A549 (cell line): ENCODE data around the gene KATNBL1. TPM values are rescaled to one million over a fixed set of nuclear protein-coding genes. Genes with fewer than 3 reads are reported as not detected.

Experiments used
- ATAC-seq, 2 experiments: fragments of 200-7000 bp in 1 of 2; fragments of >200 bp in 1 of 2; cut with Nextera tagmentation in 1 of 2; cut with Tn5 transposase in 1 of 2; 3 replicates each; pipeline versions ENCODE4 v1.8.0 to v1.9.1; 2018 to 2020; ENCODE audit warnings: mild to moderate bottlenecking in 1 of 2, moderate library complexity in 1 of 2
- CTCF ChIA-PET: fragments of 300-600 bp; sonication (Branson Sonifier 250); formaldehyde crosslinking; extraction: SDS; loops from one replicate; lab custom pipeline; 2021; ENCODE audit warnings: antibody characterized with exemption, inconsistent platforms; lab: Yijun Ruan, JAX
- POLR2A ChIA-PET: fragments of 350-600 bp; formaldehyde crosslinking; extraction: SDS; loops from one replicate; lab custom pipeline; 2021; ENCODE audit warnings: antibody characterized with exemption, inconsistent platforms; lab: Yijun Ruan, JAX
- DNase-seq, 2 experiments: peaks; one replicate each; pipeline versions ENCODE4 v3.0.0 to v3.0.0-alpha.2; 2011 to 2016; ENCODE audit warnings: low read depth in 1 of 2, low spot score in 1 of 2
- FAIRE-seq: peaks from 2 replicates; lab custom pipeline; 2011; peaks lifted over from hg19 to GRCh38; lab: Jason Lieb, UNC
- H3K27ac ChIP-seq, 2 experiments: fragments of >200 bp; sonication (Bioruptor Twin); formaldehyde crosslinking; 3 replicates each; pipeline ENCODE4 v1.5.1; 2016 to 2017
- H3K4me1 ChIP-seq: fragments of >200 bp; sonication (Bioruptor Twin); formaldehyde crosslinking; 3 replicates; pipeline ENCODE4 v1.6.1; 2016
- H3K4me2 ChIP-seq: fragments of >200 bp; sonication (Bioruptor Twin); formaldehyde crosslinking; 3 replicates; pipeline ENCODE4 v1.6.1; 2016
- H3K4me3 ChIP-seq: fragments of >200 bp; sonication (Bioruptor Twin); formaldehyde crosslinking; 3 replicates; pipeline ENCODE4 v1.5.1; 2016
- H3K9me3 ChIP-seq: fragments of >200 bp; sonication (Bioruptor Twin); formaldehyde crosslinking; 3 replicates; pipeline ENCODE4 v1.6.1; 2016
- BCL3 ChIP-seq: fragments of >200 bp; sonication (Bioruptor Twin); formaldehyde crosslinking; IDR thresholded peaks from 3 replicates; pipeline ENCODE4 v1.6.1; 2016
- BHLHE40 ChIP-seq: IDR thresholded peaks from 2 replicates; pipeline ENCODE4 v1.6.1; 2012; ENCODE audit warnings: low read depth, low read length, inconsistent platforms
- CBX2 ChIP-seq: fragments of 200-600 bp; sonication (generic); IDR thresholded peaks from 2 replicates; pipeline ENCODE4 v1.6.1; 2016; ENCODE audit warnings: low read depth, mild to moderate bottlenecking, borderline replicate concordance
- CEBPB ChIP-seq, 2 experiments: fragments of >200 bp in 1 of 2; sonication (Bioruptor Twin) in 1 of 2; formaldehyde crosslinking in 1 of 2; IDR thresholded peaks; 2 replicates each; pipeline ENCODE4 v1.6.1; 2012 to 2016
- CHD4 ChIP-seq: fragments of 200-600 bp; sonication (generic); IDR thresholded peaks from 2 replicates; pipeline ENCODE4 v1.6.1; 2016; ENCODE audit warnings: antibody characterized with exemption, mild to moderate bottlenecking, borderline replicate concordance
- CTCF ChIP-seq: fragments of >200 bp; sonication (Bioruptor Twin); formaldehyde crosslinking; IDR thresholded peaks from 3 replicates; pipeline ENCODE4 v1.5.1; 2016
- ESRRA ChIP-seq: fragments of 150-350 bp; IDR thresholded peaks from 2 replicates; pipeline ENCODE4 v1.6.1; 2014; ENCODE audit warnings: mild to moderate bottlenecking, low read length, borderline replicate concordance
- FOSL2 ChIP-seq, 2 experiments: fragments of 450-650 bp in 1 of 2; fragments of >200 bp in 1 of 2; sonication (Bioruptor Twin) in 1 of 2; formaldehyde crosslinking; IDR thresholded peaks; 2 replicates each; pipeline versions ENCODE4 v1.5.0 to v1.6.1; 2016 to 2020; ENCODE audit warnings: mild to moderate bottlenecking in 1 of 2, moderate library complexity in 1 of 2
- FOXS1 ChIP-seq: fragments of 250-450 bp; sonication (Bioruptor Pico); IDR thresholded peaks from 2 replicates; pipeline ENCODE4 v1.5.0; 2020; ENCODE audit warnings: mild to moderate bottlenecking, moderate library complexity
- HDAC2 ChIP-seq: fragments of 200-600 bp; sonication (generic); IDR thresholded peaks from 2 replicates; pipeline ENCODE4 v1.6.1; 2016
- HEYL ChIP-seq: fragments of 250-450 bp; sonication (Bioruptor Pico); IDR thresholded peaks from 2 replicates; pipeline ENCODE4 v1.8.0; 2021; ENCODE audit warnings: mild to moderate bottlenecking, moderate library complexity
- HMGXB4 ChIP-seq: fragments of 250-450 bp; sonication (Bioruptor Pico); IDR thresholded peaks from 2 replicates; pipeline ENCODE4 v1.5.0; 2021; ENCODE audit warnings: mild to moderate bottlenecking, moderate library complexity, borderline replicate concordance
- JUNB ChIP-seq: fragments of >200 bp; sonication (Bioruptor Twin); formaldehyde crosslinking; IDR thresholded peaks from 2 replicates; pipeline ENCODE4 v1.6.1; 2016
- KDM1A ChIP-seq: fragments of 200-600 bp; sonication (generic); IDR thresholded peaks from 2 replicates; pipeline ENCODE4 v1.6.1; 2016; ENCODE audit warnings: low read depth, mild to moderate bottlenecking
- MAFK ChIP-seq: fragments of 450-650 bp; IDR thresholded peaks from 2 replicates; pipeline ENCODE4 v1.6.1; 2014; ENCODE audit not compliant: partially characterized antibody
- MAX ChIP-seq: IDR thresholded peaks from 2 replicates; pipeline ENCODE4 v1.6.1; 2012
- NFE2L2 ChIP-seq: fragments of 150-350 bp; conservative IDR thresholded peaks from 2 replicates; pipeline ENCODE4 v1.6.1; 2014; ENCODE audit warnings: low read length
- NR3C1 ChIP-seq: fragments of >200 bp; sonication (Bioruptor Twin); formaldehyde crosslinking; IDR thresholded peaks from 3 replicates; pipeline ENCODE4 v1.6.1; 2017
- PHF8 ChIP-seq: fragments of 200-600 bp; sonication (generic); IDR thresholded peaks from 2 replicates; pipeline ENCODE4 v1.6.1; 2016; ENCODE audit warnings: low read depth, mild to moderate bottlenecking, antibody characterized with exemption, moderate library complexity, borderline replicate concordance
- POLR2A ChIP-seq: IDR thresholded peaks from 2 replicates; pipeline ENCODE4 v1.6.1; 2012; ENCODE audit warnings: mild to moderate bottlenecking, low read length
- RAD21 ChIP-seq, 2 experiments: fragments of >200 bp in 1 of 2; sonication (Bioruptor Twin) in 1 of 2; formaldehyde crosslinking in 1 of 2; IDR thresholded peaks in 1 of 2; conservative IDR thresholded peaks in 1 of 2; 2 replicates in 1 of 2; 3 replicates in 1 of 2; pipeline ENCODE4 v1.6.1; 2012 to 2018; ENCODE audit warnings: inconsistent platforms in 1 of 2
- RARB ChIP-seq: fragments of 250-450 bp; sonication (Bioruptor Pico); IDR thresholded peaks from 2 replicates; pipeline ENCODE4 v1.8.0; 2021; ENCODE audit warnings: mild to moderate bottlenecking, moderate library complexity
- RCOR1 ChIP-seq: fragments of 150-350 bp; IDR thresholded peaks from 2 replicates; pipeline ENCODE4 v1.6.1; 2014; ENCODE audit warnings: antibody characterized with exemption, low read length, low read depth
- SMC3 ChIP-seq: fragments of >200 bp; sonication (Bioruptor Twin); formaldehyde crosslinking; IDR thresholded peaks from 3 replicates; pipeline ENCODE4 v1.6.1; 2018; ENCODE audit warnings: inconsistent platforms
- SREBF2 ChIP-seq: fragments of 450-650 bp; IDR thresholded peaks from 2 replicates; pipeline ENCODE4 v1.6.1; 2014; ENCODE audit warnings: mild to moderate bottlenecking, moderate library complexity
- TFCP2L1 ChIP-seq: fragments of 250-450 bp; sonication (Bioruptor Pico); IDR thresholded peaks from 2 replicates; pipeline ENCODE4 v1.5.0; 2021; ENCODE audit warnings: mild to moderate bottlenecking
- TP53 ChIP-seq: fragments of 250-450 bp; sonication (Bioruptor Pico); IDR thresholded peaks from 2 replicates; pipeline ENCODE4 v1.5.0; 2021; ENCODE audit warnings: mild to moderate bottlenecking, moderate library complexity
- ZC3H11A ChIP-seq: fragments of 450-650 bp; IDR thresholded peaks from 2 replicates; pipeline ENCODE4 v1.6.1; 2014; ENCODE audit warnings: antibody characterized with exemption, mild to moderate bottlenecking
- ZFP36 ChIP-seq: fragments of 450-650 bp; IDR thresholded peaks from 2 replicates; pipeline ENCODE4 v1.6.1; 2014; ENCODE audit warnings: borderline replicate concordance; ENCODE audit not compliant: partially characterized antibody
- ZSCAN20 ChIP-seq: fragments of 250-450 bp; sonication (Bioruptor Pico); IDR thresholded peaks from 2 replicates; pipeline ENCODE4 v1.8.0; 2022; ENCODE audit warnings: mild to moderate bottlenecking, moderate library complexity
- WGBS: methylation state at CpG from one replicate; pipeline ENCODE4 v1.1.6; 2017; ENCODE audit errors: missing lambda C conversion rate; 5-methylcytosine and 5-hydroxymethylcytosine counted together
- polyA plus RNA-seq, 4 experiments: library from polyadenylated mRNA; depleted of rRNA in 3 of 4; stranded (reverse); fragments of >200 nt; fragmentation: RNase III in 1 of 4; extraction: RNeasy Plus Mini Kit Qiagen cat#74134 plus additional on column Dnase treatment in 1 of 4; gene quantifications; 2 replicates in 3 of 4; 3 replicates in 1 of 4; pipeline ENCODE4 v1.2.3, GENCODE V29; 2011 to 2017

Gene KATNBL1
- polyA plus RNA-seq, 2 of the 4 experiments (the other 2 are of a cell fraction) = 35.2 to 75.8 TPM

- 46% methylated on average over 2 of the region's 2 CpGs for WGBS
- CTCF ChIA-PET = interaction anchor here (0.6 to 11.3 kb wide), 5 partner anchors 11 to 253 kb away, joined by 3 to 223 read pairs (median 3); partner anchors contain the start of genes EMC4, KATNBL1 and LPCAT4
- no peak for FAIRE-seq
- Histone ChIP-seq H3K4me2 (no peak overlapping the region), H3K9me3 (no peaks in the 10 kb centered on the region), H3K4me1 (no peaks in the 10 kb centered on the region), H3K27ac (no peak overlapping the region), H3K4me3 (no peak overlapping the region)
- no peak for ATAC-seq
- no peak for DNase-seq
- no peak for TF ChIP-seq RARB (CRISPR knock-in tag)
- no peak for TF ChIP-seq MAX
- TF ChIP-seq PHF8 = no peak
- no peak for TF ChIP-seq HDAC2
- no peak for TF ChIP-seq SREBF2
- TF ChIP-seq CBX2 = no peak
- no peak for TF ChIP-seq FOXS1 (CRISPR knock-in tag)
- TF ChIP-seq FOSL2 (IDR thresholded peaks at IDR 0.05) = no peak
- no peak for TF ChIP-seq FOSL2 (CRISPR knock-in tag; IDR thresholded peaks at IDR 0.05)
- TF ChIP-seq JUNB = no peak
- no peak for TF ChIP-seq ZFP36
- TF ChIP-seq BHLHE40 = no peak
- TF ChIP-seq TFCP2L1 (CRISPR knock-in tag) = no peak
- no peak for TF ChIP-seq ZC3H11A
- no peak for TF ChIP-seq CEBPB (IDR thresholded peaks at IDR 0.05)
- TF ChIP-seq KDM1A = no peak
- TF ChIP-seq NFE2L2 = no peak
- TF ChIP-seq ZSCAN20 (CRISPR knock-in tag) = no peak
- no peak for TF ChIP-seq TP53 (CRISPR knock-in tag)
- no peak for TF ChIP-seq CTCF
- no peak for TF ChIP-seq RCOR1
- POLR2A ChIA-PET = interaction anchor here (0.7 kb wide), 1 partner anchor 95 kb away, joined by 3 read pairs; no protein-coding TSS in a partner anchor
Measured at GRCh38 chr15:34114215-34114614, 95.7 kb downstream of the KATNBL1 start.

GRCh38 chr15:34111488-34111887 lies 98.4 kb downstream of the KATNBL1 start:
- H3K9me3 ChIP-seq = no peaks in the 10 kb centered on the region
- no peak overlapping the region for H3K27ac ChIP-seq
- ChIA-PET CTCF (interaction anchor here (0.8 to 11.3 kb wide), 7 partner anchors 10 to 249 kb away, joined by 3 to 223 read pairs (median 4); partner anchors contain the start of genes EMC7, KATNBL1 and PGBD4), POLR2A (interaction anchor here (1.2 to 3.0 kb wide), 2 partner anchors 10 to 98 kb away, joined by 4 to 35 read pairs; partner anchors contain the start of genes EMC7, KATNBL1 and PGBD4)
- no peak for TF ChIP-seq KDM1A
- no peak for TF ChIP-seq MAFK
- TF ChIP-seq ESRRA = no peak
- TF ChIP-seq BCL3 = no peak
- TF ChIP-seq ZC3H11A = no peak
- TF ChIP-seq JUNB = no peak
- TF ChIP-seq POLR2A = no peak
- no peak for TF ChIP-seq HMGXB4 (CRISPR knock-in tag)
- no peak for TF ChIP-seq SMC3
- no peak for TF ChIP-seq CHD4
- no peak for TF ChIP-seq NR3C1
- TF ChIP-seq HEYL = no peak
- TF ChIP-seq FOSL2 (IDR thresholded peaks at IDR 0.05) = no peak
- no peak for TF ChIP-seq FOSL2 (CRISPR knock-in tag; IDR thresholded peaks at IDR 0.05)
- TF ChIP-seq RAD21 (conservative IDR thresholded peaks at IDR 0.05 in 1 of 2, IDR thresholded peaks at IDR 0.05 in 1 of 2) = no peak
- TF ChIP-seq MAX = no peak
- no peak for TF ChIP-seq NFE2L2
- WGBS = 52% methylated on average over 6 of the region's 6 CpGs
- no peak for DNase-seq
- FAIRE-seq = no peak
- H3K4me3 ChIP-seq = no peak overlapping the region
- ATAC-seq = peak in 1 of 2 experiments; percentile 14; a peak in 1 of 6 replicates
- H3K4me2 ChIP-seq = no peak overlapping the region
- H3K4me1 ChIP-seq = no peaks in the 10 kb centered on the region
